ENCODE measurements around the gene CCDC85C. TPM values are rescaled to one million over a fixed set of nuclear protein-coding genes. Genes with fewer than 3 reads are reported as not detected.
A peak's percentile ranks its signal among the peaks of the same experiment; 100 is the strongest.

The CCDC85C gene
- total RNA-seq, 1 donor: 2.9 TPM

DNA sequence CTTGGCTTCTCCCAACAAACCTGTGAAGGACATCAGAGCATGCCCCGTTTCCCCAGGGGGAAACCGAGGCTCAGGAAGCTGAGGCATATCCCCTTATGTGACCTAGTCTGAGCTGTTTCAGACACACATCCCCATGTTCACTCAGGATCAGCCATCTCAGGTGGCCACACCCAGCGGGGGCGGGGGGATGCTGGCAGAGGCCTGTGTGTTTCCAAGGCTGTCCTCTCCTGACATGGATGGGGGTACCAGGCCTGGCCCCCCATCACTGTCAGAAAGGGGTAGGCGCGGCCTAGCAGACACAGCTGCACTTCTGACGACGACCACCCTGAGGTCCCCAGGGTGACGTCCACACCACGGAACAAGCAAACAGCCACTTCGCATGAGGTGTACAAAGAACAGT lies 22.1 kb downstream of the CCDC85C start:
- no peak overlapping the region for H3K4me3 ChIP-seq (ENCODE audit: low read depth, low read length)
- no peak for DNase-seq (ENCODE audit: low read depth)
- TF ChIP-seq, protein P1, sequence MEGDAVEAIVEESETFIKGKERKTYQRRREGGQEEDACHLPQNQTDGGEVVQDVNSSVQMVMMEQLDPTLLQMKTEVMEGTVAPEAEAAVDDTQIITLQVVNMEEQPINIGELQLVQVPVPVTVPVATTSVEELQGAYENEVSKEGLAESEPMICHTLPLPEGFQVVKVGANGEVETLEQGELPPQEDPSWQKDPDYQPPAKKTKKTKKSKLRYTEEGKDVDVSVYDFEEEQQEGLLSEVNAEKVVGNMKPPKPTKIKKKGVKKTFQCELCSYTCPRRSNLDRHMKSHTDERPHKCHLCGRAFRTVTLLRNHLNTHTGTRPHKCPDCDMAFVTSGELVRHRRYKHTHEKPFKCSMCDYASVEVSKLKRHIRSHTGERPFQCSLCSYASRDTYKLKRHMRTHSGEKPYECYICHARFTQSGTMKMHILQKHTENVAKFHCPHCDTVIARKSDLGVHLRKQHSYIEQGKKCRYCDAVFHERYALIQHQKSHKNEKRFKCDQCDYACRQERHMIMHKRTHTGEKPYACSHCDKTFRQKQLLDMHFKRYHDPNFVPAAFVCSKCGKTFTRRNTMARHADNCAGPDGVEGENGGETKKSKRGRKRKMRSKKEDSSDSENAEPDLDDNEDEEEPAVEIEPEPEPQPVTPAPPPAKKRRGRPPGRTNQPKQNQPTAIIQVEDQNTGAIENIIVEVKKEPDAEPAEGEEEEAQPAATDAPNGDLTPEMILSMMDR (IDR thresholded peaks at IDR 0.05; ENCODE audit: insufficient read depth, low read length): no peak

DNA sequence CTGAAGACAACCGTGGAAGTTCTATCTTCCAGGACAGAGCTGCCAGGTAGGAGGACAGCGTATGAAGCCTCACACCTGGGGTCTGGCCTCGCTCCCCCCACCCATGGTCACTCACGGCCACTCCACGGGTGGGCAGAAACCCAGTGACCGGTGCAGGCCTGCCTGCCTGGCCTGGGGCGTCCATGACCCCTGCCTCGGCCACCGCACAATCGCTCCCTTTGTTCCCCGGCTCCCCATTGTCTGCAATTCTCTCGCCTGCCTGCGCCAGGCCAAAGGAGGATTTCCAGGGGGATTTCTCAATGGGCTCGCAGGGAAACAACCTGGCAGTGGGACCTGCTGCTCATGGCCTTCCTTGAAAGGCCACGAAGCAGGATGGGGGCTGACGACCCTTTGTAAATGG lies 22.6 kb downstream of the CCDC85C start:
- DNase-seq (ENCODE audit: low read depth): no peak
- H3K4me3 ChIP-seq (ENCODE audit: low read depth, low read length): no peak overlapping the region
- TF ChIP-seq, protein P1 (IDR thresholded peaks at IDR 0.05; ENCODE audit: insufficient read depth, low read length): no peak

DNA sequence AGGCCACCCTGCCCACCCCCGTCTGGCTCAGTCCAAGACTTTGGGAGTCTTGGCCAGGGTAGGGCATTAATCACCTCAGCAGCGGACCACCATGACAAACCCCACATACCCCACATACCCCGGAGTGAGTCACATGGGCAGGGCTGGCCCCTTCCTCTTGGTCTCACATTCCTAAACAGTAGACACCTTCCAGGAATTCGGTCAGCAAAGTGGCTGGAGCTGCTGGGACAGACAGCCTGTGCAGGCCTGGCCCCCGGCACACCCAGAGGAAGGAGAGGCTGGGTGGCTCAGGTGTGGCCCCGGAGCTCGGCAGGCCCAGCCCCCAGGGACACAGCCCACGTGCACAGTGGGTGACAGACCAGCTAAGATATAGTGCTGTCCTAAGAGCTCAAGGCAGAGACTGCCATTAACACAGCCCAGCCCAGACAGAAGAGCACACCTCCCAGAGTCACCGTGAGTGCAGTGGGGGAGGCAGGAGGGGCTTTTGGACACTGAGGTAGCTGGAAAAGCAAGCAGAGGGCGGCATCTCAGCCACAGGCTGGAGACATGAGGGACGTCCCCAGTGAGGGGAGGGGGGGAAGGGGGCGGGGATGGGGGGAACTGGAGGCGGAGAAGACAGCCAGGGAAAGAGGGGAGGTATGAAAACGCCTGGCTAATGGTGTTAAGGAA lies 24.0 kb downstream of the CCDC85C start:
- TF ChIP-seq, protein P1 (IDR thresholded peaks at IDR 0.05; ENCODE audit: insufficient read depth, low read length): no peak
- peak; percentile 76 for DNase-seq (ENCODE audit: low read depth)

DNA sequence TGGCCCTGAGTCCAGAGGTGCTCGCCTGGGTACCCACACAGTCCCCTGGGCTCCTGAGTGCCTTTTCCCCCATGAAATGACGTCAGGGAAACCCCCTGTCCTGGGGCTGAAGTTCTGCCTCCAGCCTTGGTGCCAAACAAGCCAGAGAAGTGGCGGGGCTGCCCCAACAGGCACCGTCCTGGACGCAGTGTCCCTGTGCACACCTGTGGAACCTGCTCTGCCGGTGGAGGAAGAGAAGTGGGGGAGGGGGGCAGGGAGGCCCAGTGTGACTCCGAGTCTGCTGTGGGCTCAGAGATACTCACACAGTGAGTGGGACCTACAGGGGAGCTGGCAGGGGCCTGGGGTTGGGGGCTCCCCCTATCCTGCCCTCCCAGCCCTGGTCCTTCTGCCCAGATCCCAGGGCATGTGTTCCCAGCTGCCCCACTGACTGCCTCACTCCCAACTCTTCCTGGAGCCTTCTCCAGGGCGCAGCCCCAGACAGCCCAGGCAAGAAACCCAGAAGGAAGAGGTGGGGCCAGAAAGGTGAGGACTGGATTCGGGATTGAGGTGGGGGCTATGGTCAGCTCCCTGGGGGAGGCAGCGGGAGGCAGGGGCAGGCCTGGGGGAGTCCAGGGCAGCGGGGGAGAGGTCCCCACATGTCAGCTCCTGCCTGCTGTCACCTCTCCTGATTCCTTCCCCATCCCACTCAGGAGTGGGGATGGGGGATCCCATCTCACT lies 24.7 kb downstream of the CCDC85C start:
- no peak overlapping the region for H3K4me3 ChIP-seq (ENCODE audit: low read depth, low read length)
- no peak for DNase-seq (ENCODE audit: low read depth)
- TF ChIP-seq, protein P1 (IDR thresholded peaks at IDR 0.05; ENCODE audit: insufficient read depth, low read length): no peak

More for the DNA sequence above, 24.0 kb downstream of the CCDC85C start:
- H3K4me3 ChIP-seq (ENCODE audit: low read depth, low read length): no peak overlapping the region

DNA sequence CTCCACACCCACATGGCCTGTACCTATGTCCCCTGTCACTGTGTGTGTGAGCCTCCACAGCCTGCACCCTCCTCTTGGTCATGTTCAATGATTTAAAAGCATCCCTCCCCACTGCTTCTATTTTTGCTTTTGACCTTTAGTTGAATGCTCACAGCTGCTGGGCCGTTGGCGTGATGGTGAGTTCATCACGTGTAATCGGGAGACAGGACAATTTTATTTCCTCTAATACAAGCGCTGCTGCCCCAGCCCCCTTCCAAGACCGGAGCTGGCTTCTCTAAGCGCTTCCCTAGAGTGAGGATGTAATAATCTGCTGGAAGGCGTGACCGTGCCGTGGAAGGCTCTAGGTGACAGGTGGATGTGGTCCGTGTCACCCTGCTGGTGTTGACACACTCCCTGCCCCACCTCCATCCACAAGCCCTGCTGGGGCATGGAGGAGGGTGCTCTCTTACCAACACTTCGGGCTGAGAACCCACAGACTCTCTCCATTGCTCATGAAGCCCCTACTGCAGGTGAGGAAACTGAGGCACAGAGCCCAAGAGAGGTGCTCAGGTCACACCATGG lies 25.4 kb downstream of the CCDC85C start:
- no peak overlapping the region for H3K4me3 ChIP-seq (ENCODE audit: low read depth, low read length)
- peak; percentile 40 for DNase-seq (ENCODE audit: low read depth)
- TF ChIP-seq, protein P1 (IDR thresholded peaks at IDR 0.05; ENCODE audit: insufficient read depth, low read length): no peak

DNA sequence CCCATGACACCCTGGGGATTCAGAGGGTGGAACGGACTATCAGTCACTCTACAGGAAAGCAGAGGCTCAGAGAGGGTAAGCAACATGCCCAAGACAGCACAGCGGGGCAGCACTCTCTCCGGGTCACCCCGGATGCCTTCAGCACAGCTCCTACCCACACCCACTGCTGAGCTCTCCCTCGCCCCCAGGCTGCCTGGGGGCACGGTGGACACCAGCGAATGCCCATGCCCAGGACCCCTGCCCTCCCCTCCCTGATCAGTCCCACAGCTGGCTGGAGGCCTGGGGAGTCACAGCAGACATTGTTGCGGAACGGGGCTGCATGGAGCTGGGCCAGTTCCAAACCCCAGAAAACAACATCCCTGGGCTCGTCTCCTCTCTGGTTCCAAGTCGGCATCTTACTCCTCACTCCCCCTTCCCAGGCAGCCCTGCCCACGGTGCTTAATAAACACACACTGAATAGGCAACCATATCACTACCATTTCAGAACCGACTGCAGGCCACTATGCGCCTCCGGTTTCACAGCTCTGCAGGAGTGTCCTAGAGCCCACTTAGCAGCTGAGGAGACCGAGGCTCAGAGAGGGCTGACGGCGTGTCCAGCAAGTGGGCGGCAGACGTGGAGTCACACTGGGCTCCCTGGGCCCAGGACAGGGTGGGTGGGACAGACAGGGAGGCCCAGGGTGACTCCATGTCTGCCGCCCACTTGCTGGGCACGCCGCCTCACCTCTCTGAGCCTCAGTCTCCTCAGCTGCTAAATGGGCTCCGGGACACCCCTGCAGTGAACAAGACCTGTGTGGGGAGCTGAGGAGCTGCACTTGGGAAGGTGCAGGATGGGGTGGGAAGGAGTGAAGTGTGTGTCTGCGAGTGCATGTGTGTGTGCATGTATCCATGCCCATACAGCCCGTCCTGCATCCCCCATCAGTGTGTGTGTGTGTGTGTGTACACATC lies 27.0 kb downstream of the CCDC85C start:
- TF ChIP-seq, protein P1 (IDR thresholded peaks at IDR 0.05; ENCODE audit: insufficient read depth, low read length): no peak
- H3K4me3 ChIP-seq (ENCODE audit: low read depth, low read length): no peak overlapping the region
- DNase-seq (ENCODE audit: low read depth): no peak
